Measurements from ENCODE around the gene ADAMTSL1.
A peak's percentile ranks its signal among the peaks of the same experiment; 100 is the strongest.

The ADAMTSL1 gene, protein sequence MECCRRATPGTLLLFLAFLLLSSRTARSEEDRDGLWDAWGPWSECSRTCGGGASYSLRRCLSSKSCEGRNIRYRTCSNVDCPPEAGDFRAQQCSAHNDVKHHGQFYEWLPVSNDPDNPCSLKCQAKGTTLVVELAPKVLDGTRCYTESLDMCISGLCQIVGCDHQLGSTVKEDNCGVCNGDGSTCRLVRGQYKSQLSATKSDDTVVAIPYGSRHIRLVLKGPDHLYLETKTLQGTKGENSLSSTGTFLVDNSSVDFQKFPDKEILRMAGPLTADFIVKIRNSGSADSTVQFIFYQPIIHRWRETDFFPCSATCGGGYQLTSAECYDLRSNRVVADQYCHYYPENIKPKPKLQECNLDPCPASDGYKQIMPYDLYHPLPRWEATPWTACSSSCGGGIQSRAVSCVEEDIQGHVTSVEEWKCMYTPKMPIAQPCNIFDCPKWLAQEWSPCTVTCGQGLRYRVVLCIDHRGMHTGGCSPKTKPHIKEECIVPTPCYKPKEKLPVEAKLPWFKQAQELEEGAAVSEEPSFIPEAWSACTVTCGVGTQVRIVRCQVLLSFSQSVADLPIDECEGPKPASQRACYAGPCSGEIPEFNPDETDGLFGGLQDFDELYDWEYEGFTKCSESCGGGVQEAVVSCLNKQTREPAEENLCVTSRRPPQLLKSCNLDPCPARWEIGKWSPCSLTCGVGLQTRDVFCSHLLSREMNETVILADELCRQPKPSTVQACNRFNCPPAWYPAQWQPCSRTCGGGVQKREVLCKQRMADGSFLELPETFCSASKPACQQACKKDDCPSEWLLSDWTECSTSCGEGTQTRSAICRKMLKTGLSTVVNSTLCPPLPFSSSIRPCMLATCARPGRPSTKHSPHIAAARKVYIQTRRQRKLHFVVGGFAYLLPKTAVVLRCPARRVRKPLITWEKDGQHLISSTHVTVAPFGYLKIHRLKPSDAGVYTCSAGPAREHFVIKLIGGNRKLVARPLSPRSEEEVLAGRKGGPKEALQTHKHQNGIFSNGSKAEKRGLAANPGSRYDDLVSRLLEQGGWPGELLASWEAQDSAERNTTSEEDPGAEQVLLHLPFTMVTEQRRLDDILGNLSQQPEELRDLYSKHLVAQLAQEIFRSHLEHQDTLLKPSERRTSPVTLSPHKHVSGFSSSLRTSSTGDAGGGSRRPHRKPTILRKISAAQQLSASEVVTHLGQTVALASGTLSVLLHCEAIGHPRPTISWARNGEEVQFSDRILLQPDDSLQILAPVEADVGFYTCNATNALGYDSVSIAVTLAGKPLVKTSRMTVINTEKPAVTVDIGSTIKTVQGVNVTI (N-terminal part only)

DNA sequence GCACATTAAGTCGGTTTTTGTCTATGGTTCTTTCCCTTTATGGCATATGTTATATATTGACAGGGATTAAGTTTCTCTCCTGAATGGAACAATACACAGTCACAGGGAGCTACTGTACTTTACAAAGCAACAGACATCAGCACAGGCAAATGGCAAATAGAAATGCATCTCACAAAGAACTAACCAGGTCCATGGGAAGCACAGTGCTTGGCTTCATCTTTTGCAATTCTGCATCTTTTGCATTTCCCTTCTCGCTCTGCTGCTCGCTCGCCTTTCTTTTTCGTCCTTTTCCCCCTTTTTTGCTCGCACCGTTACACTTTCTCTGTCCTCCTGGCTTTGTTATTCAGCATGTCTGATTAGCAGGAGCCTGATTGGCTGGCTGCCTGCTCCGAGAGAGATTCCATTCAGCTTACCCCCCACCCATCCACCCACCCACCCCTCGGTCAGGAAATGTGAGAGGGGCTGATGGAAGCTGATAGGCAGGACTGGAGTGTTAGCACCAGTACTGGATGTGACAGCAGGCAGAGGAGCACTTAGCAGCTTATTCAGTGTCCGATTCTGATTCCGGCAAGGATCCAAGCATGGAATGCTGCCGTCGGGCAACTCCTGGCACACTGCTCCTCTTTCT, at the start of gene ADAMTSL1:
ADAMTSL1 (plus strand) TSS at position 502 of the 628 bp plus-strand sequence; CDS start at position 582, 80 bp downstream.
- Histone ChIP-seq H3K4me3 (ENCODE audit: low read length) (no peak within 1 kb of the TSS), H3K36me3 (ENCODE audit: control insufficient read depth, insufficient read depth, low read length) (no peaks in the 10 kb centered on the region), H3K9me3 (ENCODE audit: control insufficient read depth, low read length) (no peaks in the 10 kb centered on the region), H3K27me3 (ENCODE audit: control insufficient read depth, insufficient read depth, low read length) (no peaks in the 10 kb centered on the region), H3K9ac (ENCODE audit: low read length) (no peak within 1 kb of the TSS), H3K4me1 (ENCODE audit: control insufficient read depth, insufficient read depth, low read length) (no peaks in the 10 kb centered on the region)

DNA sequence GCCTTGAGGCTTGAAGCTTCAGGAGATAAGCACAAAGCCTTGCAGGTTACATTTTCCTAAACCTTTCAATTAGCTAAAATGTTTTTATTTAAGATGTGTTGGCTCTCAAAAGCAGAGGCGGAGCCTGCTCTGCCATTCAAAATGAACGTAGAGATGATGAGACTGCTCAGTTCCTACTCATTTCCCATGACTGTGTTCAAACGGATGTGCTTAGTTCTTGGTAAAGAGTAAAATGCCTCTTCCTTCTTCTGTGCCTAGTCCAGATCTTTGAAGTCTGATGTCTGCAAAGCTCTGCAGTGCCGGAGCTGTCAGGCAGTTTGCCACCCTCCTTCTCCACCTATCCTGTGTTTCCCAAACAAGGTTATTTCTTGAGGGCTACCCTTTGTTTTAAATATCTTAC, 46.3 kb upstream of the ADAMTSL1 start:
- H3K36me3 ChIP-seq (ENCODE audit: control insufficient read depth, insufficient read depth, low read length): no peaks in the 10 kb centered on the region
- H3K27me3 ChIP-seq (ENCODE audit: control insufficient read depth, insufficient read depth, low read length): no peaks in the 10 kb centered on the region
- no peaks in the 10 kb centered on the region for H3K4me1 ChIP-seq (ENCODE audit: control insufficient read depth, insufficient read depth, low read length)
- H3K4me3 ChIP-seq (ENCODE audit: low read length): no peak overlapping the region
- no peak overlapping the region for H3K9ac ChIP-seq (ENCODE audit: low read length)
- no peaks in the 10 kb centered on the region for H3K9me3 ChIP-seq (ENCODE audit: control insufficient read depth, low read length)

DNA sequence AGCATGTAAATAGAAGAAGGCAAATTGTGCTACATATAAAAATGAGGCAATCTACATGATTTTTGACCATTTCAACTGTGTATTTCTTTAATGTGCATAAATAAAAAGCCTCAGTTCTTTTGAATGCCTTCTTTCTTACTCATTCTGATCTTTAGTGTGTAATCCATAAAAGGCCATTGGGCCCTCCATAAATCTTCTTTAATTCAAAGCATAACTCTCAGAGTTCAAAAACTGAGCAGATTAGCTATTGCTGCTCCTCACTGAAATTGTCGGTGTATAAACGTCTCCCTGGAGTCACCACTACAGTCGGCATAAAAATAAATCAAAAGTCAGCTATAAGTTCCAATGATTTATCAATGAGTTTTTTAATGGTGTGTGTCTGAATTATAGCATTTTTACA, 45.3 kb upstream of the ADAMTSL1 start:
- Histone ChIP-seq H3K36me3 (ENCODE audit: control insufficient read depth, insufficient read depth, low read length) (no peaks in the 10 kb centered on the region), H3K4me3 (ENCODE audit: low read length) (no peak overlapping the region), H3K9me3 (ENCODE audit: control insufficient read depth, low read length) (no peaks in the 10 kb centered on the region), H3K9ac (ENCODE audit: low read length) (no peak overlapping the region), H3K4me1 (ENCODE audit: control insufficient read depth, insufficient read depth, low read length) (no peaks in the 10 kb centered on the region), H3K27me3 (ENCODE audit: control insufficient read depth, insufficient read depth, low read length) (no peaks in the 10 kb centered on the region)

DNA sequence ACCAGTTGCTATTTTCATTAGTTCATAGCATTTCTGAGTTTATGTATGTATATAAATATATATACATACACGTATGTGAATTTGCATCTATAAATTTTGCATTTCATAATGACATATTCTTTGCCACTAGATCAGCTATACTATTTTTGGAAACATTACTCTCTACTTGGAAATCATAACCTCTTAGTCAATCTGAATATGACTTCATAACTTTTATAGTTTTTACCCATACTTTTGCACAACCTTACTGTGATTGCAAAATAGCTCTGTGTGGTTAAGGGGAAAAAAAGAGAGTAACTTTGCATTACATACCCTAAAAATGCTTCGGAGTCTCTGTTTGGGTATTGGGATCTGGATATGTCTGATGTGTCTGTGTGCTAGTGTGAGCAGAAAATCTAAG, 44.9 kb upstream of the ADAMTSL1 start:
- no peaks in the 10 kb centered on the region for H3K36me3 ChIP-seq (ENCODE audit: control insufficient read depth, insufficient read depth, low read length)

DNA sequence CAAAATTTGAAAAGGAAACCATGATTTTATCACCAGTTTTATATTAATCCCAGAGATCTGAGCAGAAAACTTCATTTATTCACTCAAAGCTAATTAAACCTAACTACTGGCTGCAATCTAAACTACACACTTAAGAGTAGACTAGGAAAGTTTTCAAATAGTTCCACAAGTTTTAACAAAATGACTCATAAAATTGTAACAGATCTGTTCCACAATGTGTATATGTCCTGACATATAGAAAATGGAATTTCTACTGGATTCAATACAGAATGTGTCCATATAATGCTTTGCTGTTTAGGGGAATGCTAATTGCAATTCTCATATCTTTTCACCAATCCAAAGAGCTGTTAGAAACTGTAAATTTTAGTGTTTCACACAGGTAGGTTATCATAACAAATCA, 40.3 kb upstream of the ADAMTSL1 start:
- no peaks in the 10 kb centered on the region for H3K27me3 ChIP-seq (ENCODE audit: control insufficient read depth, insufficient read depth, low read length)

More for the DNA sequence above, 44.9 kb upstream of the ADAMTSL1 start:
- H3K9me3 ChIP-seq (ENCODE audit: control insufficient read depth, low read length): no peaks in the 10 kb centered on the region
- H3K4me1 ChIP-seq (ENCODE audit: control insufficient read depth, insufficient read depth, low read length): no peaks in the 10 kb centered on the region
- no peak overlapping the region for H3K9ac ChIP-seq (ENCODE audit: low read length)
- no peak overlapping the region for H3K4me3 ChIP-seq (ENCODE audit: low read length)
- no peaks in the 10 kb centered on the region for H3K27me3 ChIP-seq (ENCODE audit: control insufficient read depth, insufficient read depth, low read length)

DNA sequence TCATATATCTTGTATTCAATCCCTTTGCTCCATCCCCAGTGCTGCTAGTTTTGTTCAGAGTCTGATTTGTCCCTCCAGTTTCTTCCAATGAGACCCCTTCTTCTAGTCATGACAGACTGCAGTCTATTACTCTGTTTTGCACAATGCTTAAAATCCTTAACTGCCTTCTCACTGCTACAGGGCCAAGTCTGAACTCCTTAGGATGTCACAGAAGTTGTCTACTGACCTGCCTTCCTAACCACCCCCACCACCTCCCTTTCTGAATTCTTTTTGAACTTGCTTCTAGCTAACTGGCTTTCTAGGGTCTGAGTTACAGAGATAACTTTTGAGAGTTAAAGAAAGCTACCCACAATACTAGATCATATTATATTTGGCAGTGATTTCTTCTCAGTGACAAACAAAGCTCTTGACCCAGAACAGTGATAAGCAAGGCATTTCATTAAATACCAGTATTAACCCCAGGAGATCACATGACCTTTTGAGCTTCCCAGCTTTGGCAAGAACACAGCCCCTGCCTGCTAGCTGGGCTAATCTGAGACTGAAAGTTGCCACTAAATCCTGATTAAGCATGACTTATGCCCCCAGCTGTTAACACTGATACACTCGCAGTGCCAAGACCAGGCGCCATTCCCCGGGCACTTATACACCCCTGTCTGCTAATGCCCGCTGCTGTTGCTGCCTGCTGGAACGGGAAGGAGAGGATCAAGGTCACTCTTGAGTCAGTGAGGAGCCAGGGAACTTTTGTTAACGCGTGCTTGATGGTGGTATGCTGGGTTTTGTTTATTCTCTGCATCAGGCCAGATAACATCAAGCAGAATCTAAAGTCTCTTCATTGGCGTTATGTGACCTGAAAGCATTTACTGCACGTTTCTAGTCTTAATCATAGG, 36.4 kb upstream of the ADAMTSL1 start:
- H3K4me3 ChIP-seq (ENCODE audit: low read length): peak overlapping the region; percentile 18

More for the DNA sequence above, 40.3 kb upstream of the ADAMTSL1 start:
- H3K9me3 ChIP-seq (ENCODE audit: control insufficient read depth, low read length): no peaks in the 10 kb centered on the region
- peaks cover 9% of the 10 kb centered on the region for H3K4me1 ChIP-seq (ENCODE audit: control insufficient read depth, insufficient read depth, low read length)
- H3K36me3 ChIP-seq (ENCODE audit: control insufficient read depth, insufficient read depth, low read length): no peaks in the 10 kb centered on the region
- H3K9ac ChIP-seq (ENCODE audit: low read length): no peak overlapping the region
- no peak overlapping the region for H3K4me3 ChIP-seq (ENCODE audit: low read length)

DNA sequence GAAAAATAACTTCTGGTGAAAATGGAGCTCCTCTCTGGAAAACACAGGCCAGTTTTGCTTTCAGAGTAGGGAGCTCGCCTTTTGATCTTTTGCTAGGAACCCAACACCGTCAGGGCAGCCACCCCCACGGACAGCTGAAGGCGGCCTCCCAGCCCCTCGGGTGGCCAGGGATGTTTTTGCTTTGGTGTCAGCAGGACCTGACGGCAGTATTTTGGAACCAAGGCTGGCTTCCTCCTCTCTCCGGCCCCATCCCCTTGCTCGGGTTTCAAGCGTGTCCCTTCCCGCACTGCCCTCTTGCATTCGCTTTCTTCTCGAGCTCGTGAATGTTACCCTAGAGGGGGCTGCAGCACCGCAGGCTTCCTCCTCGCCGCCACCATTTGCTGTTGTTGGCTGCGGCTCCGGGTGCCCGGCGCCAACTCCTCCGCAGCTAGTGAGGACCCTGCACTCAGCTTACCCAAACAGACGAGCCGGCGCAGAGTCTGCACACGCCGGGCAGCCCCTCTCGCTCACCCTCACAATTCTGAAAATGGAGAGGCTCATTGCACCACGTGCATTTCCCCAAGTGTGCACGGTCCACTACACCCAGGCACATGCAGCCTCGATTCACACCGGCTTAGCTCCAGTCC, 35.5 kb upstream of the ADAMTSL1 start:
- H3K9me3 ChIP-seq (ENCODE audit: control insufficient read depth, low read length): no peaks in the 10 kb centered on the region
- H3K36me3 ChIP-seq (ENCODE audit: control insufficient read depth, insufficient read depth, low read length): no peaks in the 10 kb centered on the region
- H3K4me3 ChIP-seq (ENCODE audit: low read length): peak overlapping the region; percentile 18
- H3K4me1 ChIP-seq (ENCODE audit: control insufficient read depth, insufficient read depth, low read length): peaks cover 15% of the 10 kb centered on the region
- H3K9ac ChIP-seq (ENCODE audit: low read length): peak overlapping the region; percentile 40
- no peaks in the 10 kb centered on the region for H3K27me3 ChIP-seq (ENCODE audit: control insufficient read depth, insufficient read depth, low read length)

More for the DNA sequence above, 36.4 kb upstream of the ADAMTSL1 start:
- Histone ChIP-seq H3K9me3 (ENCODE audit: control insufficient read depth, low read length) (no peaks in the 10 kb centered on the region), H3K4me1 (ENCODE audit: control insufficient read depth, insufficient read depth, low read length) (peaks cover 15% of the 10 kb centered on the region), H3K27me3 (ENCODE audit: control insufficient read depth, insufficient read depth, low read length) (no peaks in the 10 kb centered on the region), H3K36me3 (ENCODE audit: control insufficient read depth, insufficient read depth, low read length) (no peaks in the 10 kb centered on the region), H3K9ac (ENCODE audit: low read length) (peak overlapping the region; percentile 40)

DNA sequence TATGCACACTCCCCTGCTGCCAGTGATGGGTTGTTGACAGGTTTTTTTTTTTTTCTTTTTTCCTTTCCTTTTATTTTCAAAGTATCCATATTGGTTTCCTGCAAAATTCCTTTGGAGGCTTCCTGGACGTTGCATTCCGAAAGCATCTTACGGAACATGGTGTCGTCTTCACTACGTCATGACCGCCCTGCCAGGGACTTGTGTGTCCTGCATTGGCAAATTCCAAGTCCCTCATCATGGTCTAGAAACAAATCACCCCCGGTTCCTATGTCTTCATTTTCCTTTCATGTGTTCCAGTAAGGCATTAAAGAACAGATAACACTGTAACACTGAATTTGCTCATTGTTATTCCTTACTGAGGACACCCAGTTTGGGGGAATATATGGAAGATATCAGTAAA, 35.0 kb upstream of the ADAMTSL1 start:
- H3K36me3 ChIP-seq (ENCODE audit: control insufficient read depth, insufficient read depth, low read length): no peaks in the 10 kb centered on the region
- no peaks in the 10 kb centered on the region for H3K9me3 ChIP-seq (ENCODE audit: control insufficient read depth, low read length)
- H3K9ac ChIP-seq (ENCODE audit: low read length): no peak overlapping the region
- peaks cover 15% of the 10 kb centered on the region for H3K4me1 ChIP-seq (ENCODE audit: control insufficient read depth, insufficient read depth, low read length)
- H3K4me3 ChIP-seq (ENCODE audit: low read length): peak overlapping the region; percentile 18
- no peaks in the 10 kb centered on the region for H3K27me3 ChIP-seq (ENCODE audit: control insufficient read depth, insufficient read depth, low read length)

DNA sequence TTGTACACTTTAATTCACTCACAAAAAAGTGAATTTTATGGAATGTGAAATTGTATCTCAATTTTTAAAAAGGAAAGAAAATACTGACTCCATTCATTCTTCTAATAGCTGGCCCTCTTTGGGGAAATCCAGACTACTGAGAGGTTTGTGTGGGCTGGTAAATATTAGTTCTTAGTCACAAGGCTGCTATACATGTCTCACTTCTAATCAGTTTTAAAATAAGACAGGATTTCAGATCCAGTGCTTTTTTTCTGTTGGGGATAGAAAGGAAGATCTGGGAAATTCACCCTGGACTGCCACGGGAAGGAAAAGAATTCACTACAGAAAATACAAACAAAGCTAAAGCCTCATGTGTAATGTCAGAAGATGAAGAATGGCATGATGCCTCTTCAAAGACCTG, 32.7 kb upstream of the ADAMTSL1 start:
- Histone ChIP-seq H3K36me3 (ENCODE audit: control insufficient read depth, insufficient read depth, low read length) (no peaks in the 10 kb centered on the region), H3K9me3 (ENCODE audit: control insufficient read depth, low read length) (no peaks in the 10 kb centered on the region), H3K4me3 (ENCODE audit: low read length) (no peak overlapping the region), H3K4me1 (ENCODE audit: control insufficient read depth, insufficient read depth, low read length) (peaks cover 15% of the 10 kb centered on the region), H3K27me3 (ENCODE audit: control insufficient read depth, insufficient read depth, low read length) (no peaks in the 10 kb centered on the region), H3K9ac (ENCODE audit: low read length) (no peak overlapping the region)

DNA sequence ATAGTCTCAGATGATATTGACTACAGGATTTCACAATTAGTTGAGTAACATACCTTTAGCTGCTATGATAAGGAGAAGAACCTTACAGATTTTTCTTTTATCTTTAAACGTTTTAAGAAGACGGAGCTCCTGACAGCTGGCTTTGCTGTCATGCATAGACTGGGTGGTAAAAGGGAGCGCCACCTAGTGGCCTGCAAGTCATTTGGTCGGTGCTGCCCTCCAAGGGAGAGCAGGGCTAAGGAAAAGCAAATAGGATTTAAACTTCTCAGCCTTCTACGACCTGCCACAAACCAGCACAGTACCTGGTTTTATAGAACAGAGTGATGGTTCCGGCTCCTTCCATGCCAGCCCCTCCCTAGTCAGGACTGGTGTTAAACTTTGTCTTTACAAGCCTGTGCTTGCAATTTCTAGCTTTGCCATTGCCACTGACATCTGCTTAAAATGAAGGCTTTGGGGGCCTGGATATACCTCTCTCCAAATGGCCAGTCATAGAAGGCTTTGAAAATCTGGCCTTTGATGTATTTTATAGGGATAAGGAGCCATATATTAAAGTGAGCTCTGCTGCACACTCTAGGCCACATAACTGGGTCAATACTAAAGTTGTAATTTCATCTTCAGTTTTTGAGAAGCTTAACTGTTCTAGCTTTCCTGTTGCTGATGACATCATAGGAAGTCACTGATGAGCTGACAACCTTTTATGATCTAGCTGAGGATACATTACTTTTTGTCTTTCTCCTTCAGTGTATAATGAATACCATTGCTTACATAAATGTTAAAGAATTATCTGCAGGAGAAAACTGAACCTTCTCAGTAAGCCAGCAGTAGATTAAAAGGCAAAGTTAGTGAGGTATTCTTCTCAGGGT, 31.1 kb upstream of the ADAMTSL1 start:
- Histone ChIP-seq H3K4me1 (ENCODE audit: control insufficient read depth, insufficient read depth, low read length) (peaks cover 10% of the 10 kb centered on the region), H3K9ac (ENCODE audit: low read length) (no peak overlapping the region), H3K27me3 (ENCODE audit: control insufficient read depth, insufficient read depth, low read length) (no peaks in the 10 kb centered on the region)

More for the DNA sequence above, 31.1 kb upstream of the ADAMTSL1 start:
- Histone ChIP-seq H3K36me3 (ENCODE audit: control insufficient read depth, insufficient read depth, low read length) (no peaks in the 10 kb centered on the region), H3K4me3 (ENCODE audit: low read length) (no peak overlapping the region), H3K9me3 (ENCODE audit: control insufficient read depth, low read length) (no peaks in the 10 kb centered on the region)

Measured in mucosa of stomach (tissue), 1 donor.